Suprapubic skin (tissue), 4 donors: ENCODE data around the gene SLC35C1.

Source experiments
- EP300 ChIP-seq: sonication (generic); formaldehyde crosslinking; IDR thresholded peaks from one replicate; pipeline ENCODE4 v1.6.1; 2017; ENCODE audit warnings: antibody characterized with exemption
- POLR2A ChIP-seq, 2 donors: fragments of 450-650 bp; IDR thresholded peaks; one replicate each; pipeline ENCODE4 v1.6.1; 2017; ENCODE audit warnings: antibody characterized with exemption in 2 of 2, mild to moderate bottlenecking in 2 of 2, moderate library complexity in 2 of 2
- POLR2AphosphoS5 ChIP-seq, 3 donors: sonication (generic); formaldehyde crosslinking; IDR thresholded peaks; one replicate each; pipeline ENCODE4 v1.6.1; 2017; ENCODE audit warnings: antibody characterized with exemption in 3 of 3
- TF ChIP-seq, protein P1 (sequence below), 2 donors: fragments of 200-600 bp in 1 of 2; fragments of 450-650 bp in 1 of 2; sonication (generic) in 1 of 2; IDR thresholded peaks; one replicate each; pipeline ENCODE4 v1.5.1; 2016 to 2019; ENCODE audit warnings: antibody characterized with exemption in 2 of 2, mild to moderate bottlenecking in 1 of 2, moderate library complexity in 1 of 2

DNA sequence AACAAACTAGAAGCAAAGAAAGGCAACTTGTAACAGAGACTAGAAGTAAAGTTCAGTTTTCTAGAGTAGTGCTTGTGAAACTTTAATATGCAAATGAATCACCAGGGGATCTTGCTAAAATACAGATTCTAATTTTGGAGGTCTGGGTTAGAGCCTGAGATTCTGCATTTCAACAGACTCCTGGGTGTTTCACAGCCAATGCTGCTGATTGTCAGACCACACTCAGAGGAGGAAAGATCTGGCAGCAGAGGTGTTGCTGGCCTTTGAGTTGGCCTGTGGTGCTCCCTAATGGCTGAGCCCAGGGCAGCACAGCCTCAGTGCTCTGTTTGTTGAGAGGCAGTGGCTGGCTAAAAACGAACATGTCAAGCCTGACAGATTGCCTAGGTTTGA lies 47.8 kb downstream of the SLC35C1 start:
- TF ChIP-seq POLR2A (IDR thresholded peaks at IDR 0.05) (no peak), POLR2AphosphoS5 (IDR thresholded peaks at IDR 0.05) (no peak), EP300 (no peak)
- TF ChIP-seq, protein P1, sequence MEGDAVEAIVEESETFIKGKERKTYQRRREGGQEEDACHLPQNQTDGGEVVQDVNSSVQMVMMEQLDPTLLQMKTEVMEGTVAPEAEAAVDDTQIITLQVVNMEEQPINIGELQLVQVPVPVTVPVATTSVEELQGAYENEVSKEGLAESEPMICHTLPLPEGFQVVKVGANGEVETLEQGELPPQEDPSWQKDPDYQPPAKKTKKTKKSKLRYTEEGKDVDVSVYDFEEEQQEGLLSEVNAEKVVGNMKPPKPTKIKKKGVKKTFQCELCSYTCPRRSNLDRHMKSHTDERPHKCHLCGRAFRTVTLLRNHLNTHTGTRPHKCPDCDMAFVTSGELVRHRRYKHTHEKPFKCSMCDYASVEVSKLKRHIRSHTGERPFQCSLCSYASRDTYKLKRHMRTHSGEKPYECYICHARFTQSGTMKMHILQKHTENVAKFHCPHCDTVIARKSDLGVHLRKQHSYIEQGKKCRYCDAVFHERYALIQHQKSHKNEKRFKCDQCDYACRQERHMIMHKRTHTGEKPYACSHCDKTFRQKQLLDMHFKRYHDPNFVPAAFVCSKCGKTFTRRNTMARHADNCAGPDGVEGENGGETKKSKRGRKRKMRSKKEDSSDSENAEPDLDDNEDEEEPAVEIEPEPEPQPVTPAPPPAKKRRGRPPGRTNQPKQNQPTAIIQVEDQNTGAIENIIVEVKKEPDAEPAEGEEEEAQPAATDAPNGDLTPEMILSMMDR (IDR thresholded peaks at IDR 0.05), result no peak
